Measurements from ENCODE around the gene NOXO1. TPM values are rescaled to one million over a fixed set of nuclear protein-coding genes. Genes with fewer than 3 reads are reported as not detected.
A peak's percentile ranks its signal among the peaks of the same experiment; 100 is the strongest.

The NOXO1 gene
- total and polyA plus RNA-seq, 9 of the 15 experiments (the other 6 are each of a cell fraction or from before 2014, with no cell fraction given): not detected

DNA sequence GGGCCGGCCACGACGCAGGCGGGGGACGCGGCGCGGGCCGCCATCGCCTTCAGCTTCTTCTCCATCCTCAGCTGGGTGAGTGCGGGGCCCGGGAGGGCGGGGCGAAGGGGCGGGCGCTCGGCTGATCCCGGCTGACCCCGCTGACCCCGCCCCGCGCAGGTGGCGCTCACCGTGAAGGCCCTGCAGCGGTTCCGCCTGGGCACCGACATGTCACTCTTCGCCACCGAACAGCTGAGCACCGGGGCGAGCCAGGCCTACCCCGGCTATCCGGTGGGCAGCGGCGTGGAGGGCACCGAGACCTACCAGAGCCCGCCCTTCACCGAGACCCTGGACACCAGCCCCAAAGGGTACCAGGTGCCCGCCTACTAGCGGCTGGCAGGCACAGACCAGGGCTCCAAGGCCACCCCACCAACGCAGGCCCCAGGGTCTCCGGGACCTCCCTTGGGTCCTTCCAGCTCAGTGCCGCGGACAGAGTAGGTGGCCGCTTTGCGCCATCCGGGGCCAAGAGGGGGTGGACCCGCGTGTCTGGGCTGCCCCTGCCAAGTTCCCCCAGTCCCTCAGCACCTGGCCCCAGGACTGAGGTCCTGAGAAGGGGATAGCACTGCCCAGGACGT is 11.5 kb upstream of the NOXO1 start (continued):
- TF ChIP-seq CSDE1 (IDR thresholded peaks at IDR 0.05) (no peak), MTA1 (IDR thresholded peaks at IDR 0.05; ENCODE audit: borderline replicate concordance) (no peak), ZKSCAN3 (CRISPR knock-in tag; IDR thresholded peaks at IDR 0.05) (no peak), PHF8 (IDR thresholded peaks at IDR 0.05; ENCODE audit: borderline replicate concordance, low read length) (no peak), TFAM (CRISPR knock-in tag; conservative IDR thresholded peaks at IDR 0.05) (no peak), U2AF2 (optimal IDR thresholded peaks at IDR 0.05; ENCODE audit: low read depth, low read length) (no peak), SETDB1 (IDR thresholded peaks at IDR 0.05; ENCODE audit: low read length) (no peak), CREBBP (IDR thresholded peaks at IDR 0.05; ENCODE audit: low read depth, low read length) (no peak), CCNT2 (IDR thresholded peaks at IDR 0.05; ENCODE audit: borderline replicate concordance, extremely low read depth, insufficient read length, low read depth, low read length) (no peak), SIN3A (IDR thresholded peaks at IDR 0.05; ENCODE audit: borderline replicate concordance in 2 of 2, control insufficient read depth in 1 of 2, low read depth in 2 of 2, low read length in 2 of 2) (peak in 1 of 2 experiments; percentile 54; a peak in 2 of 4 replicates), E2F3 (CRISPR knock-in tag; IDR thresholded peaks at IDR 0.05) (no peak), ZBTB43 (CRISPR knock-in tag; IDR thresholded peaks at IDR 0.05) (no peak), PBX2 (CRISPR knock-in tag; IDR thresholded peaks at IDR 0.05; ENCODE audit: low read depth) (no peak), PBX2 (tag; conservative IDR thresholded peaks at IDR 0.05; ENCODE audit: low read depth) (no peak), HNRNPL (IDR thresholded peaks at IDR 0.05; ENCODE audit: low read depth, low read length) (0 out of 2 replicates have a peak, but pooled peaks have one; percentile 29), DACH1 (IDR thresholded peaks at IDR 0.05; ENCODE audit: partially characterized antibody) (peak; percentile 9), LARP7 (IDR thresholded peaks at IDR 0.05) (no peak)
- TF ChIP-seq, protein P1, sequence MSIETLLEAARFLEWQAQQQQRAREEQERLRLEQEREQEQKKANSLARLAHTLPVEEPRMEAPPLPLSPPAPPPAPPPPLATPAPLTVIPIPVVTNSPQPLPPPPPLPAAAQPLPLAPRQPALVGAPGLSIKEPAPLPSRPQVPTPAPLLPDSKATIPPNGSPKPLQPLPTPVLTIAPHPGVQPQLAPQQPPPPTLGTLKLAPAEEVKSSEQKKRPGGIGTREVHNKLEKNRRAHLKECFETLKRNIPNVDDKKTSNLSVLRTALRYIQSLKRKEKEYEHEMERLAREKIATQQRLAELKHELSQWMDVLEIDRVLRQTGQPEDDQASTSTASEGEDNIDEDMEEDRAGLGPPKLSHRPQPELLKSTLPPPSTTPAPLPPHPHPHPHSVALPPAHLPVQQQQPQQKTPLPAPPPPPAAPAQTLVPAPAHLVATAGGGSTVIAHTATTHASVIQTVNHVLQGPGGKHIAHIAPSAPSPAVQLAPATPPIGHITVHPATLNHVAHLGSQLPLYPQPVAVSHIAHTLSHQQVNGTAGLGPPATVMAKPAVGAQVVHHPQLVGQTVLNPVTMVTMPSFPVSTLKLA (conservative IDR thresholded peaks at IDR 0.05): peak in 1 of 2 experiments; percentile 47; a peak in 3 of 4 replicates
- TF ChIP-seq, protein P2, sequence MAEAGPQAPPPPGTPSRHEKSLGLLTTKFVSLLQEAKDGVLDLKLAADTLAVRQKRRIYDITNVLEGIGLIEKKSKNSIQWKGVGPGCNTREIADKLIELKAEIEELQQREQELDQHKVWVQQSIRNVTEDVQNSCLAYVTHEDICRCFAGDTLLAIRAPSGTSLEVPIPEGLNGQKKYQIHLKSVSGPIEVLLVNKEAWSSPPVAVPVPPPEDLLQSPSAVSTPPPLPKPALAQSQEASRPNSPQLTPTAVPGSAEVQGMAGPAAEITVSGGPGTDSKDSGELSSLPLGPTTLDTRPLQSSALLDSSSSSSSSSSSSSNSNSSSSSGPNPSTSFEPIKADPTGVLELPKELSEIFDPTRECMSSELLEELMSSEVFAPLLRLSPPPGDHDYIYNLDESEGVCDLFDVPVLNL (CRISPR knock-in tag; IDR thresholded peaks at IDR 0.05; ENCODE audit: low read depth): 0 out of 2 replicates have a peak, but pooled peaks have one; percentile 1

Data from K562 (cell line).